Embryonic facial prominence (tissue), 1 donor: Measurements from ENCODE around the gene SVIL.
"Not testable (repeated sequence)": the region's sequence is repeated elsewhere in the genome, so short reads cannot be mapped to it uniquely, and the experiment has no call there.

Experiments used
- DNase-seq: peaks from one replicate; pipeline ENCODE4 v3.0.0-alpha.2; 2016; ENCODE audit errors: extremely low spot score

SVIL gene

DNA sequence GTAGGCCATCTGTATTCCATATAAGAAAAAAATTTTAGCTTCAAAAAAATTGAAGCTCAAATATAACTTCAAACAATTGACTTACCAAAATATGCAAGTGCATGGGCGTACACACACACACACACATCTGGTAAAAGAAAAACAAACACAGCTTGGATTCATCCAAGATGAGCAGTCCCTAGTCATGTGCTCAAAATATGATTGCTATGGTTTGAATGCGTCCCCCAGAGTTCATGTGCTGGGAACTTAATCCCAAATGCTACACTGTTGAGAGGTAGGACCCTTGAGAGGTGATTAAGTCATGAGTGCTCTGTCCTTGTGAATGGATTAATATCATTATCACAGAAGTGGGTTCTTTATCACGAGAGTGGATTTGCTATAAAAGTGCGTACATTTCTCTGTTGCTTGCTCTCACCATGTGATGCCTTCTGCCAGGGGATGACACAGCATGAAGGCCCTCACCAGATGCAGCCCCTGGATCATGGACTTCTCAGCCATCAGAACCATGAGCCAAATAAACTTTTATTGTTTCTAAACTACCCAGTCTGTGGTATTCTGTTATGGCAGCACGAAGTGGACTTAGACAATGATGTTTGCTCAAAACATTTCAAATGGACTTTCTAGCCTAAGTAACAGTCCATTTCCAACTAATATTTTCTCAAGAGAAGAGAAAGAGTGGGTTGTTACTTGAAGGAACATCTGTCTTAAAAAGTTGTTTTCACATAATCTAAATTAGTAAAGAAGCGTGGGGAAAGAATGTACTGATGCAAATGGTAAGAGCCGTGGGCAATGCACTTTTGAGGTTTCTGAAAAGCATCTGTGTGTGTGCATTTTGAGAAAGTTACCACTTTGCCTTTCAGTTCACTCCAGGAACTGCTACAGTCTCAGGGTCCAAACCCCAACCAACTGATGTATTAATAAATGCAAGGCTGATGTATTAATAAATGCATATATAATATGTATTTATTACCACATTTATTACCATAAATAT lies 15.1 kb upstream of the SVIL start:
- no peak for DNase-seq

DNA sequence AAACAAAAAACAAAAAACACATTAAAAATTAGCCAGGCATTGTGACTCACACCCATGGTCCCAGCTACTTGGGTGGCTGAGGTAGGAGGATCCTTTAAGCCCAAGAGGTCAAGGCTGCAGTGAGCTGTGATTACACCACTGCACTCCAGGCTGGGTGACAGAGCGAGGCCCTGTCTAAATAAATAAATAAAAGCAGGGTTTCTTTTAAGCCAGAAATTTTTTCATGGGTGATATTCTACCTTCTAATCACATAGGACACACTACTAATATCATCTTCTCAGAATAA lies 14.2 kb upstream of the SVIL start:
- DNase-seq, result no peak

DNA sequence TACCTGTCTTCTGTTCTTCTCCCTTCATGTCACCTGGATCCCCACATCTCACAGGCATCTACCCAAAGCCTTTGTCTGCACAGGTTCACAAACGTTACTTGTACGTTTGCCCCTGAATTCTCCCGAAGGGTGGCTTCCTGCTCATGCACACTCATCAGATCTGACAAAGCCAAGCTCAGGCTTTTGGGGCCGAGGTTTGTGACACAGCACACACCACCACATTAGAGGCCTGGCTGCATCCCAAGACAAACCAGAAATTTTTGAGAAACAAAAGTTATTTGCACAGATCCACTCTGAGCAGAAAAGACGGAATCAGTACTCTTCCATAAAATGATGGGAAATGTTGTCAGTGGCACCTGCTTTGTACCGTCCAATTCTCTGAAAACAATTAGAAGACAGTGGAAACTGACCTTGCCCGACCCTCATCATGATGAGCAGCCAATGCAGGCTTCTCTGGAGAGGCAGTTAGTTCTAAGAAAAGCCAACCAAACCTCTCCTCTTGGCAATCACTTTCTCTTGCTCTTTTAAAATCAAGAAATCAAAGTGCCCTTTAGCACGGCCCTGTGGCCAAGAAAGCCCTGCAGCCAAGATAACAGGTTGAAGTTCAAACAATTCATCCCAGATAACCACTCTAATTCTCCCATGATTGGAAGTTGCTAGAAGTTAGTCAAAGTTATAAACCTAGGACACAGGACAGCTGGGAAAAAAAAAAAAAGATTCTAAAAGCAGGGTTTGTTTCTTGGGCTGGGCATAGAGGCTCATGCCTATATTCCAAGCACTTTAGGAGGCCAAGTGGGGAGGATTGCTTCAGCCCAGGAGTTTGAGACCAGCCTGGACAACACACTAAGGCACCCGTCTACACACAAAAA lies 13.6 kb upstream of the SVIL start:
- DNase-seq, result no peak

DNA sequence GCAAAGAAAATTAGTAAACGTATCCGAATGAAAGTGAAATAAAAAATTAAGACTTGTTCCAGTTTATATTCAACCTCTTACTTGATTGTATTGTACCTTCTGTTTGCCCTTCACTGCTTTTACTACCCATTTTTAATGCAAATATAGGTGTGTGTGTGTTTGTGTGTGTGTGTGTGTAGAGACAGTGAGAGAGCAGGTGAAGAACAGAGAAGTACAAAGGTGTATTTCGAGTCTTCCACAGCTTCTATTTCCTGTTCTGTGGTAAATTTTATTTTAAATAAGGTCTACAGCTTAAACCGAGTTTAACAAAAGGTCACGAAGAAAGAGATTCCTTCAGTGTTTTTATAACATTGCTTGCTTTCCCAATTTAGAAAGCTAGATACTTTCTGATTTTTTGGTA lies 12.7 kb upstream of the SVIL start:
- no peak for DNase-seq

DNA sequence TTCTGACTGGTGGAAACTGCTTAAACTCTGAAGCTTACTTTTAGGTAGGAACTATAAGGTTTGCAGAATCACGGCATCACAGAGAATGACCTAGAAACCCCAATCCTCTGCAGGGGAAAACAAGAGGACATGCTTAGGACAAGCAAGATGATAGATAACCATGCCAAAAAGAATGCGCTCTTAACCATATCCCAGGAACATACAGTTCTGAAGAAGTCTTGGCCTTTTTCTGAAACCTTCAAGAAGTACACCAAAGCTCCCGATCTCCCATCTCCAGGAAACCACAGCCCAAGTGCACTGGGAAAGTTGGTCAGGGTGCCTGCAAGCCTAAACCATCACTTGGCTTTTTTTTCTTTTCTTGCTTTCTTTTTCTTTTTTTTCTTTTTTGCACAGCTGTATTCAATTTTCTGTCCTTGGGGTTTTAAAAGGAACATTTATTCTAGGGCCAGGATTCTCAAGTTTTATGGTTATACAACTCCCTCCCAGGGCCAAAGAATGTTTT lies 12.2 kb upstream of the SVIL start:
- peak; percentile 66 for DNase-seq

DNA sequence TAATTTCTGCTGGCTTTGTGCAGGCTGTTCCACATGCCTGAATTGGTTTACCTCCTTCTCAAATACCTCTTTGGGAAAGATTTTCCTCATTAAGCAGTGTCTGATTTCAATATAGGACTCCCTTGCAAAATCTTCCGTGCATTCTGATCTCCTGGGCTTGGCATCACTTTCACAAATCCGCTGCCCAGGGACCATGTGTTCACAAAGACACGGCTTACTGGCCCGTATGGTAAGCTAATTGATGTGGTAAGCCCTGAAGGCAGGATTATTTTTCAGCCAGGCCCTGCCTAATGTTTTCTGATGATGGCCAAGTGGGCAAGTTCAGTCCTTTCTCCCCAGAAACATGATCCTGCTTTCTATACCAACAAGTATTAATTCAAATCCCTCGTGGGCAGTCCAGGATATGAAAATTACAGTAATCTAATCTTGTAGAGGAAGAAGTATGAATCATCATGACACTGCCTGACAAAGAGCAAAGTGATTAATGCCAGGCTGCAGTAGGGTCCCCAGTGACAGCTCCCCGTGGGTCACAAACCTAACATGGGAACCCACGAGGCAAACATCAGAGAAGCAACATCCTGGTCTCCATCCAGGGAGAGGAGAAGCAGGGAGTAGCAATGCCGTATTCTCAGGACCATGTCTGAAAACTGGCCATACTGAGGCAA lies 11.6 kb upstream of the SVIL start:
- no peak for DNase-seq

DNA sequence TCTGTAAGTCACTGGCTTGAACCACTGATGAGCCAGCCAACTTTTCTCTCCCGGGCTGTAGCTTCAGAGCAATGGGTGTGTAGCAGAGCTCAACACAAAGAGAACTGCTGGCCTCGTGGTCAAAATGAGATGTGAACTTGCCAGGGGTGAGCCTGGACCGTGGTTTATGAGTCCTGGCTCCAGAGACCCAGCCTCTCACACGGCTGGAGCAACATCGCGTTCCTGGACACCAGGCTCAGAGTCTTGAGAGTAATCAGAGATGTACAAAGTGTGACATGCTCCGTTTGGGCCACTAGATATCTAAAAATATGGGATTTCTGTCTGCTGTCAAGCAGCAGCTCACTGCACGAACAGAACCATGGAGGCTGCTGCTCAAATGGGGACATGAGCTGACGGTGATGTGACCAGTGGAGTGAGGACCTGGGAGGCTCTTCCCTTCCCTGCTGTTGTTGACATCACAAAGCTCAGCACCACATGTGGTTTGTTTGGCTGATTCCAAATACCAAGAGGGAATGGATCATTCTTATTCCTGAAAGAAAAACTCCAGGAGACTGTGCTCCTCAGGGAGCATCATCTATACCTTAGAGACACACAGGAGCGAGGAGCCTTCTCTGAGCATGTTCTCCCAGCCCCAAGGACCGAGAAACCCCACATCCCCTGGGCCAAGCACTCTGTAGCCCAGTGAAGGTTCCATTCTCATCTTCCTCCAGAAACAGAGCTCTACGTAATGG lies 9.2 kb upstream of the SVIL start:
- DNase-seq, result no peak

DNA sequence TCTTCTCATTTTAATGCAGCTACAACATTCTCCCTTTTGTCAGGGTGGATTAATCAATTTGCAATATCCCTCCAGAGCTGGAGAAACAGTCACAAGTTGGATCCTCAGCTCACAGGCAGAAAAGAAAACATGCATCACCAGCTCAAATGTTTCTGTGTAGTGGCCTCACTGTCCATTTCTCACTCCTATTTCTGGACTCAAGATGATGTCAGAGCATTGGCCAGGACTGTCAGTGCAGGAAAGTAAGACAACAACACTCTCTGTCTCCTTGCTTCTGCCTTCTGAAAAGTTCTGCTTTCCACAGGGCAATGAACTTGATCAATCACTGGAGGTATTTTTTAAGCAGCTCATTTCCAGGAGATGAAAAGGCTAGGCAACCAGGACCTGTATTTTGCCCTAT lies 8.2 kb upstream of the SVIL start:
- DNase-seq, result no peak

DNA sequence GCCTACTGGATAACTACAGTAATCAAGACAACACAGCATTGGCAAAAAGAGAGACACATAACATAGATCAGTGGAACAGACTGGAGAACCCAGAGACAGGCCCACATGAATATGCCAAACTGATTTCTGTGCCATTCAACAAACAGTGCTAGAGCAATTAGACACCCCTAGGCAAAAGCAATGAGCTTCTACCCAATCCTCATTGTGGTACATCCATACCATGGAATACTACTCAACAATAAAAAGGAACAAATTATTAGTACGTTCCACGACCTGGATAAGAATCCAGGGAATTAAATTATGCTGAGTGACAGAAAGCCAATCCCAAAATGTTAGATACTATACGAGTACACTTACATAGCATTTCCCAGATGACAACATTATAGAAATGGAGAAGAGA lies 2.8 kb upstream of the SVIL start:
- DNase-seq, result no peak

DNA sequence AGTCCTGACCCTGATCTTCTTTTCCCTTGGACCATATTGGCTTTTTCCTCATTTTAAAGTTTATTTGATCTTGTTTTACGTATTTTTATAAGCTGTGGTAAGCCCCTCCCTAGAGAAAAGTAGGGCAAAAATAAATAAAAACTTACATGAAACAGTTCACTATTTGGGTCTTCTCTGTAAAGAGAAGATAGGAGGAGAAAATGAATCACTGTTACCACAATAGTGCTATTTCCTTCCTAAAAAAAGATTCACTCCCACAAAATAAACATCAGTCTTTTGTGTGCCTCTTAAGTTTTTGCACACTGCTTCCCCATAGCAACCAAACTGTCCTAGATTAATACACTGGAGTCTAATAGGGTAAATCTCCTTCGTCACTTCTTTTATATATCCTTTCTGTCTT lies 1.4 kb upstream of the SVIL start:
- DNase-seq, result no peak

DNA sequence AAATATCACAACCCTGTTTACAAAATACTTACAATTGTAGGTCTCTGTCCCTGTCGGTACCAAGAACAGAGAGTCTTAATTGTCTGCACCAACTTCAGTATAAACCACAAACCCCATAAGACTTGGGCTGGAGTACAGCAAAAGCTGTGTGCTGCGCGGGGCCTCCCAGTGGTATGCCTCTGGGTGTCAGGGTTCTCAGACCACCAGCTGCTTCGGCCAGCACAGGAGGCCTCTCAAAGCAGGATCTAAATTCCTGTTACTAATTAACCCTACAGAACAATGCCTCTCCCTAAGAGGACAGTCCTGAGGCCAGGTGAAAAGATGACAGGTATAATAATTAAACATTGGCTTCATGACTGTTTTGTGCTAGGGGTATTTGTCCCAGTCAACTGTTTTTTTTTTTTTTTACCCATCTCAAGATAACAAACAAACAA lies 957 bp upstream of the SVIL start:
- no peak for DNase-seq

DNA sequence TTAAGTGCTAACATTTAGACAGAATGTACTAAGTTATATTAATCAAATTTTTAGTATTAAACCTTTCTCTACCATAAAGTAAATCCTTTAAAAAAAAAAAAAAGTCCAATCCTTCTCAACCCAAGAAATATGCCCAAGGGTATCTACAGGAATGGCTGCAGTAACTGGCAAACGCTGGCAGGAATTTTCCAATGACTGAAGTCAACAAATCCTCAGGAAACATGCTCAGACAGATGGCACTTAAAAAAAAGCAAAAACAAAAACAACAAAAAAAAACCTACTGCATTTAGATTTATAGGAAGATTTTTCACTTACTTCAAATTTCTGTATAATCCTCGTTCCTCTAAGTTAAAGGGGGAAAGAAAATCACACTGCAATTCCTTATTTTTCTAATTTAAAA lies 666 bp downstream of the SVIL start:
- DNase-seq, result no peak

DNA sequence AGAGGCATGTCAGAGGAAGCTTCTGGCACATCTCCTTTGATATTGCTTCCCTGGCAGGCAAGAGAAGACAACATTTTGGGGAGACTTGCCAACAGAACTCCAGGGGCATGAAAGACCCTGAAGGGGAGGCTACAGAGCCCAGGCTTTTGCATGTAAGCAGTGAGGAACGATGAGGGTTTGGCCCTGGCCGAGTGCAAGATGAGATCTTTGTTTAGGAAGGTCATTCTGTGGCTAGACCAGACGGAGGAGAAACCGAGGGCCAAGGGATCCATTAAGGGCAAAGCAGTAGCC lies 3.8 kb downstream of the SVIL start:
- no peak for DNase-seq

DNA sequence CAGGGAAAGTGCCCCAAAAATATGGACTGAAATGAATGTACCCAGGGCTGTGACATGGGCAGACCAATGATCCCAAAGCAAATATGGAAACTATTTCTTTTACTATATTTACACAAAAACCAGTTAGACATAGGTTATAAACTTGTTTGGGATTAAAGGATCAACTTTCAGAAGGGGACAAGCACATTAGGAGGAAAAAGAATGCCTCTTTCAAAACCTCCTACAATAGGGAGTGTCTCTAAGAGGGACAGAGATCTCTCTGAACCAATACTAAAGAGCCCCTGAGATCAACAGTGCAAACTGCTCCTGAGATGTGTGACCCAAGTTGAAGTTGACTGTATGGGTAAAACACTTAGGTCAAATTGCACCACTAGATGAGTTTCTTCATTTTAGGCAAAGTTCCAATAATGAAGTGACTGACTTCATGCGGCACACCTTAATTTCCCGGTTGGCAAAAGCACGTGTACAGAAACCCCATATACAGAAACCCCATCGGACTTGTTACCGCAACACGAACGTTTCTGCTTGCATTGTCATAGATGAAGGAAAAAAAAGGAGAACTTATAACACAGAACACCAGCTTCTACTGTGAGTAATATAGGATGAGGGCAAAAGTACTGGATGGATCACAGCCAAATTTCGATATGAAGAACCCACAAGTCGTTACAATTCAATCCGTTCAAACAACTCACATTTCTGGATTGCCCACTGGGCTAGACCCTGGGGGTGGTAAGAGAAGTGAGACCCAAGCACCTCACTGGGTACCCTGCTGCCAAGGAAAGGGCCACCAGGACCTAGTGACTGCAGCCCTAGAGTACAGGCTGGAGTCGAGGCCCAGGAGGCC lies 4.3 kb downstream of the SVIL start:
- no peak for DNase-seq

DNA sequence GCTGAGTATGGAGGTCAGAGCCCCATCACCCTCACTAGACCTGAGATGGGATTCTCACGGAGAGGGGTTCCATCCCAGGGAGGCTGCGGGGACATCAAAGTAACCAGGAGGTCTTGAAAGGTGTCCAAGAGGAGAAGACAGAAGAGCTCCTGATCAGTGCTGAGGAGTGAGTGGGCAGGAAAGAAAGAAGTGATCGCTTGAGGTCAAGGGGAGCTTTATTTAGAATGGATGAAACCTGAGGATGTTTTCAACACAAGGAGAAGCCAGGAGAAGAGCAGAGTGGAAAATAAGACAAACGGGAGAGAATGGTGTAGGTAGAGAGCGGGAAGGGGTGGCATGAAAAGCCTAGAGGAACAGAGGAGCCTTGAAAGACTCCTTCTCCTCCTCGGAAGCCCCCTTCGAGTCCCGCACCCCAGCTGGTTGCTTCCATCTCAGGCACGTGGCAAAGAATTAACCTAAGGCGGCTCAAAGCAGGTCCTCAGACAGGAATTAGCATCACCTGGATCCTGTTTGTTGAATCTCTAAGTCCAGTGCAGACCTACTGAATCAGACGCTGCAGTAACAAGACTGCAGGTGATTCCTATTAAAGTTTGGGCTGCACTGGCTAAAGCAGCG lies 5.8 kb downstream of the SVIL start:
- DNase-seq, result no peak

DNA sequence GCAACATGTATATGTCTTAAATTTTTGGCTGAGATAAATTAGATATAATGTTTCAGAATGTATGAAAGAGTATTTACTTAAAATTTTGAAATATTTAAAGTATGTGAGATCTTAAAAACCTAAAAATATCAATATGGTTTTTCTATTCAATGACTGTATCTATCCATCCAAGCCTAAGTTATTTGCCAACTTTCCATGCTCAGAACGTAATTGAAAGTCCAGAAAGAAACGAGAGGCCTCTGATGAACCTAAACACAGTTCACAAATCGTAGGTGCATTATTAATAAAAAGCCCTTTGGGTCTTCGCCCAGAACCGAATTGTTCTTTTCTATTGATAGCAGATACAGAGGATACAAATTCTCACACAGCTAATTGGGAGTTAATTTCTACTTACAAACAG lies 6.5 kb downstream of the SVIL start:
- DNase-seq, result no peak

DNA sequence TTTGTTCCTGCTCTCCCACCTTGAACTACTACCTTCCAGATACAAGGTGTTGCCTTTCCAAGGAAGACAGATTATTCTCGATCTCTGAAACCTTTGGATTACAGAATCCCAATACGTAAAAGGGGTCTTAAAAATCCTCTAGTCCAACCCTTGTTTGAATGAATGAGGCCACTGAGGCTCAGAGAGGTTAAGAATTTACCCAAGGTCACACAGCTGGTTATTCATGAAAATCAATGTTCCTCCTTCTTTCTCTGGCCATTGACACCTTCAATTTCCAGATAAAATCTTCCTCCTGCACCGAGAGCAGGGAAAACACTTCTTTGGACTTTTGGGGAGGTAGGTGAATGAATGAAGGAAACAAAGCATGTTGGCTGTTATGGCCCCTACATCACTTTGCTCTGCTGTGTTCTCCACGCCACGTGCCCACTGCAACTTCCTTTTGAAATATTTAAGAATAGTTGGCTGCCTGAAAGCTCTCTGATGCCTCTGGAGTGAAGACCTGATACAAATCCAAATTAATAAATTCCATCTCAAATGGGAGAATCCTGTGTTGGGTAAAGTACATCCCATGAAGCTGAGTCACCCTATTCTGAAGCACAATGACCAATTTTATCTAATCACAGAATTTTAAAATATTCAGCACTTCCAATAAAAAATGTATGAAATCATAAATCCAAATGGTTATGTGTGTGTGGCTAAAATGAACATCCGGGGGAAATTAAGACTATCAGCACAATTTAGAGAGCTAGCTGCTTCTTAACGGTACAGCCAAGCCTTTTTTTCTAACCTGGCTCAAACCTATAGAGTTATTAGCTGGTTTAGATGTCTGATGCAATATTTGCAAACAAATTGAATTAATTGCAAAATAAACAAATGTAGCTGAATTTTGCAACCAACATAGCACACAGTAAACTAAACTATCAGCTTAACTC lies 7.3 kb downstream of the SVIL start:
- DNase-seq, result no peak

DNA sequence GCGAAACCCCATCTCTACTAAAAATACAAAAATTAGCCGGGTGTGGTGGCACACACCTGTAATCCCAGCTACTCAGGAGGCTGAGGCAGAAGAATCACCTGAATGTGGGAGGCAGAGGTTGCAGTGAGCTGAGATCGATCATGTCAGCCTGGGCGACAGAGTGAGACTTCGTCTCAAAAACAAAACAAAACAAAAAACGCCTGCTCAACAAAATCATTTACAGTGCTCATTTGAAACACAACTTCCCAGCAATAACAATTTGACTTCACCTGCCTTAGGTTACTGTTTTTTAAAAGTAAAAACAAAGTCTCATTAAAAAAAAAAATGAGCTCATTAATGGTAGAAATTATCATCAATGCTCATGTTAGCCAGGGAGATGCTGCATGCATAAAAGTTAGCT lies 10.4 kb downstream of the SVIL start:
- DNase-seq, result not testable (repeated sequence)

DNA sequence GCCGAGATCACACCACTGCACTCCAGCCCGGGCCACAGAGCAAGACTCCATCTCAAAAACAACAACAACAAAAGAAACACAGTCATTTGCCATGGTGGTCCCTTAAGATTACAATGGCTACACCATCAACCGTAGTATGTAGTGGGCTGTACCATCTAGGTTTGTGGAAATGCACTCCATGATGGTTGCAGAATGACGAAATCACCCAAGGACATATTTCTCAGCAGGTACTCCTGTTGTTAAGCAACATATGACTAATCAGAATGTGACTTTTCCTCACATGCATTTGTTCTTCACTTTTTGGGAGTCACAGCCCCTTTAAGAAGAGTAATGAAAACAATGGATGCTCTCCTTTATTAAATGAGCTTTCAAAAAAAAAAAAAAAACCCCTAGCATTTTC lies 11.0 kb downstream of the SVIL start:
- DNase-seq, result no peak
